Hematopoietic multipotent progenitor cell treated with erythropoietin and hydrocortisone succinate and interleukin-3 and kit ligand, for 17 days (in vitro differentiated cells): ENCODE data around the gene ZNF691.
"Not testable (repeated sequence)": the region's sequence is repeated elsewhere in the genome, so short reads cannot be mapped to it uniquely, and the experiment has no call there.

ENCODE experiments used
- DNase-seq: peaks from one replicate; pipeline ENCODE4 v3.0.0-alpha.2; 2015; ENCODE audit warnings: low spot score

Gene ZNF691, protein sequence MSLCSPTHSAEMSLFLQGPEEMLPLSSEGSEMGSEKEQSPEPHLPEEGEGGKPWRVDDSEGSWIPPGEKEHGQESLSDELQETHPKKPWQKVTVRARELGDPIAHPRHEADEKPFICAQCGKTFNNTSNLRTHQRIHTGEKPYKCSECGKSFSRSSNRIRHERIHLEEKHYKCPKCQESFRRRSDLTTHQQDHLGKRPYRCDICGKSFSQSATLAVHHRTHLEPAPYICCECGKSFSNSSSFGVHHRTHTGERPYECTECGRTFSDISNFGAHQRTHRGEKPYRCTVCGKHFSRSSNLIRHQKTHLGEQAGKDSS

DNA sequence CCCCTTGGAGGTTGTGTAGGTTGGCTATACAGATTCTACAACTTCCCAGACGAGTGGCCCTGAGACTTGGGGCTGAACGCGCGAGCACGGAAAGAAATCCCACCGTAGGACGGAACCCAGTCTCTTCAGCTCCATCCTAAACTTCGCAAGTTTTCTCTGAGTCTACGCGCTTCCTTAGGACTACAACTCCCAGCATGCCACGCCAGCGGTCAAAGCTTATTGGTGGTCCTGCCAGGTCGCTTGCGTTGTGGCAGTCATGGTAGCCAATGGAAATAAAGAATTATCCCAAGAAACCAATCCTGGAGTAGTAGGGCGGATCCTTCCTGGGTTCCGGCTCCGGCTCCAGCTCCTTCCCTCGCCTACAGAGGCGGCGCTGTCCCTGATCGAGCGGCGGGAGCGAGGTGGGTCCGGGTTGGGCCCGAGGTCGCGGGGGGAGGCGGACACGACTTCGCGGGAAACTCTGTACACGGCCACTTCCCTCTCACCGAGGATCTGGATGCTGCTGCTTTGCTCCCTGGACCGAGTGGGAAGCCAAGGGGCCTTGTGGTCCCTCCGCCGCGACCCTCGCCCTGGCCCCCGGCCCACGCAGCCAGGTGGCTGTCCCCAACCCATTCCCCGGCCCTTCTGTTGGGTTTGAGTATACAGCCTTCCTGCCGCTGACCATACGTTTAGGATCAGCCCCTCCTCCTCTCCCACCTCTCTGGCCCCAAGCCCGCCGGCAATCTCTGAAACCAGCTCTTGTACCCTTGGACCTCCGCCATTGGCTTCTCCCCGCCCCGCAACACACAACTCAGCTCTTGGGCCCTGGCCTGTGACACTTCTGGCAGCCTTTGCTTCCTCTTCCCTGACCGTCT is at the start of gene ZNF691:
Gene ZNF691, plus strand, starts transcription at position 357 of the 854 bp plus-strand sequence. CDS start 3,046 bp downstream, outside the sequence.
- peak; percentile 93 for DNase-seq

- no peak for DNase-seq
Measured at GRCh38 chr1:42797414-42797813, 49.0 kb upstream of the ZNF691 start.

DNA sequence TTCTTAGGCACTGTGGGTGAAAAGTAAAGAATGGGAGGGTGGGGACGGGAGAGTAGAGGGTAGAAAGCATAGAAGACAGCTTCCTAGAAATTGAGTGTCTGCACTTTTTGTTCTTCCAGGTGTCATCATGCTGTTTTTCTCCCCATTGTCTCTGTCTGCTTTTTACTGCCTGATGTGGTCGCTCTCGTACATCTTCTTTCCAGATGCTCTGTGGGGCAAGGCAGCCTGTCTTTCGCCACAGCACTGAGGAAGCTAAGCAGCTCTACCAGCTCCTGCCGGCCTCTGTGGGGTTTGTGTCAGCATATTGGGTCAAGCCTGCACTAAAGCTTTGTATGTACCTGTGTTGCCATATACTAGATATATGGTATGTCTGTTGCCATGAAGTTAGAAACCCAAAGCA is 48.4 kb upstream of the ZNF691 start:
- DNase-seq: no peak

DNA sequence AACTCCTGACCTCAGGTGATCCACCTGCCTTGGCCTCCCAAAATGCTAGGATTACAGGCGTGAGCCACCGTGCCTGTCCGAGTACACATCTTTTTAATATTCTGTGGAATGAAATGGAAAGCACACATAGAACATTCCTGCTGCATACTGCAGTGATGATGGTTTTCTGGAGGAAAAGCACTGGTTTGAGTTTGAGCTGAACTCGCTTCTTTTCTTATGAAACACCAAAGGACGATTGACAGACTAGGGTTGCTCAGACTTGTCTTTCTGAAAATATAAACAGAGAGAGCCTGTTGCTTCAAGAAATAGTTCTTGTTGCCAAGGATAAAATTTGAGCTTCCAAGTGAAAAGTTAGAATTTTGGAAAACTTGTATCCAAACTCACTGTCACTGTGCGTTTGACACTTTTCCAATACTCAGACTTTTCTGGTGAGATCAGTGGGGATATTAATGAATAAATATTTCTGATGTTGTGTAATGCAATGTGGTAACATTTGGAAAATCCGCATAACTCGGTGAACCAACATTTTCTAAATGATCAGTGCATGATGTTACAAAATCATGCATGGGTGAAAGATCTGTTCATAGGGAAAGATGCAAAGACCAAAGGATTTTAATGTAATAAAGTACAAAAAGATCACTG is 44.5 kb upstream of the ZNF691 start:
- no peak for DNase-seq

DNA sequence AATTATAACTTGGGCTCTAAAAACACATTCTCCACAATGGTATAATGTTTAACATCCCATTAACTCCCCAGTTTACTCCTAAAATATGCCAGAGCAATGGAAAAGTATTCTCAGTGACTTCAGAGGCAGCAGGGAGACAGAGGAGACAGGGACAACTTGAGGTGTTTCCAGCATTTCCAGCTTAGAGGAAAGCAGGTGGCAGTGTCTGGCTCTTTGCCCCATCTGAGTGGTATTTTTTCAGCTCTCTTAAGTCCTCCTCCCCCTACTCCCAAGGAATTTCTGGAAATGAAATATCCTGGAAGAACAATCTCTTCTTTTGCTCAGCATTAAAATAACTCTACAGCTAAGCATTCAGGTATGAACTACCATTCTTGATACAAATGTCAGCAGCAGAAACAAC is 40.2 kb upstream of the ZNF691 start:
- DNase-seq: no peak

- DNase-seq: no peak
Measured at GRCh38 chr1:42806593-42806992, 39.8 kb upstream of the ZNF691 start.

GRCh38 chr1:42807056-42807668 is 39.3 kb upstream of the ZNF691 start:
- no peak for DNase-seq

GRCh38 chr1:42814815-42815214 is 31.6 kb upstream of the ZNF691 start:
- DNase-seq: not testable (repeated sequence)

- DNase-seq: no peak
Measured at GRCh38 chr1:42815941-42816584, 30.4 kb upstream of the ZNF691 start.

- DNase-seq: peak; percentile 96
Measured at GRCh38 chr1:42816585-42817439, 29.6 kb upstream of the ZNF691 start, which contains the start of the genes ERMAP and SVBP. Gene ERMAP, plus strand, starts transcription at chr1:42817122. Its CDS starts 13,327 bp downstream, at chr1:42830449. Gene SVBP, minus strand, starts transcription at chr1:42817397. Its CDS starts 853 bp downstream, at chr1:42816544.

DNA sequence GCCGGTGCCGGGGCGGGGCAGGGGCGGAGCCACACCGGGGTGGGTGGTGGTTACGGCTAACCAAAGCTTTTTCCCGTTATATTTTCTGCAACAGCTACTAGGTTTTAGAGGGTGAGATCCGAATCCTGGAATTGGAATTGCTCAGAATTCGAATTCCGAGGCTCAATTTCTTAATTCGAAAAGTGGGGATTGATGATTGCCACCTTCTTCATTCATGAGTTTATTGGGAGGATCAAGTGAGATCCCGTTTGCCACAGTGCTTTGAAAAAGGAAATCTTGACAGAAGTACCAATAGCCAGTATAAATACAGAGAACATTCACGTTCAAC is 29.0 kb upstream of the ZNF691 start:
- no peak for DNase-seq

- DNase-seq: no peak
Measured at GRCh38 chr1:42817976-42818375, 28.4 kb upstream of the ZNF691 start.

- peak; percentile 45 for DNase-seq
Measured at GRCh38 chr1:42820813-42821212, 25.6 kb upstream of the ZNF691 start.

DNA sequence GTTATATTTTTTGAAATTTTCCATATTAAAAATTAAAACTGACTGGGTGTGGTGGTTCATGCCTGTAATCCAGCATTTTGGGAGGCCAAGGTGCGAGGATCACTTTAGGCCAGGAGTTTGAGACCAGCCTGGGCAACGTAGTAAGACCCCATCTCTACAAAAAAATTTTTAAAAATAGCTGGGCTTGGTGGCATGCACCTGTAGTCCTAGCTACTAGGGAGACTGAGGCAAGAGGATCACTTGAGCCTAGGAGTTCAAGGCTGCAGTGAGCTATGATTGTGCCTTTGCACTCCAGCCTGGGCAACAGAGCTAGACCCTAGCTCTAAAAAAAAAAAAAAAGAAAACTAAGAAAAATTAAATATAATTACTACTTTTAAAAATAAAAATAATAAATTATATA is 24.7 kb upstream of the ZNF691 start:
- no peak for DNase-seq

- DNase-seq: peak; percentile 84
Measured at GRCh38 chr1:42822800-42823392, 23.5 kb upstream of the ZNF691 start.

DNA sequence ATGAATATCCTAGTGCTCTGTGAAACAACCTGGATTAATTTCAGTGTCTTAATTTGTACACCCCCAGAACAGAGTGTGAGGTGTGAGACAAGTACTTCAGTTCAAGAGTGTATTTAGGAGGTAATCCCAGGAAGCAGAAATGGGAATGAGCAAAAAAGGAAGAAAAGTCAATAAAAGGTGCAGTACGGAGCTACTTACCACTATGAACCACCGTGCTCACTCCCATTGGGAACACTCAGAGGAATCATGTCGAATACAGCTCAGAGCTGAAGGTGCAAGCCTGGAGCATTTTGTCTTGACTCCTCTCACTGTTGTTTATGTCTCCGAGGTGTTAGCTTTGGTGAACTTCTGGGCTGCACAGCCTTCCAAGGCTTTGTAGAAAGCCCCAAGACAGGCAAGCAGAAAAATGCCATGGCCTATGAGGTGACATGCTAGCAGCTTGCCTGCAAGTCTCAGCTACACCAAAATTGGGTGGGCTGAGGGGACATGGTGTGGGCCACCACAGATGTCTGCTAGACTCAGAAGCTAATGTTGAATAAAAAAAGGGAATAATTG is 21.9 kb upstream of the ZNF691 start:
- peak; percentile 67 for DNase-seq

GRCh38 chr1:42825036-42825851 is 21.2 kb upstream of the ZNF691 start:
- peak; percentile 88 for DNase-seq

GRCh38 chr1:42830631-42831030 is 15.8 kb upstream of the ZNF691 start:
- DNase-seq: no peak

DNA sequence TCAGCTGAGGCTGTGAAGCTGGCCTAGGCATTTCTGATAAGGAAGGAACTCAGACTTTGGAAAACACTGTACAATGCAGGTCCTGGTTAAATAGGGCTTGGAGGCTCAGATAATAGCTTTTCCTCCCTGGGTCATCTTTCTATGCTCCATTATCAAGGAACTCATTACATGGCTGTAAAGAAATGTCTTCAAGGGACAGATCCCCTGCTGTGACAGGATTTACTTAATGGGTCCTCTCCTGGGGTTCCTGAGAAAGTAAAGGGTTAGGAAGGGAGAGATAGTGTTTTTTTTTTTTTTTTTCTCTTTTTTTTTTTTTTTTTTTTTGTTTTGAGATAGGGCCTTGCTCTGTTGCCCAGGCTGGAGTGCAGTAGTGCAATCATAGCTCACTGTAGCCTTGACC is 15.1 kb upstream of the ZNF691 start:
- peak; percentile 30 for DNase-seq
